HG02798 (cell line): Measurements from ENCODE around the gene ITGB2.

Experiments used
- ATAC-seq: cut with Tn5 transposase; IDR thresholded peaks from one replicate; pipeline ENCODE4 v1.9.1; 2021; ENCODE audit warnings: mild to moderate bottlenecking; ENCODE audit not compliant: unreplicated experiment, poor library complexity

ITGB2 gene

DNA sequence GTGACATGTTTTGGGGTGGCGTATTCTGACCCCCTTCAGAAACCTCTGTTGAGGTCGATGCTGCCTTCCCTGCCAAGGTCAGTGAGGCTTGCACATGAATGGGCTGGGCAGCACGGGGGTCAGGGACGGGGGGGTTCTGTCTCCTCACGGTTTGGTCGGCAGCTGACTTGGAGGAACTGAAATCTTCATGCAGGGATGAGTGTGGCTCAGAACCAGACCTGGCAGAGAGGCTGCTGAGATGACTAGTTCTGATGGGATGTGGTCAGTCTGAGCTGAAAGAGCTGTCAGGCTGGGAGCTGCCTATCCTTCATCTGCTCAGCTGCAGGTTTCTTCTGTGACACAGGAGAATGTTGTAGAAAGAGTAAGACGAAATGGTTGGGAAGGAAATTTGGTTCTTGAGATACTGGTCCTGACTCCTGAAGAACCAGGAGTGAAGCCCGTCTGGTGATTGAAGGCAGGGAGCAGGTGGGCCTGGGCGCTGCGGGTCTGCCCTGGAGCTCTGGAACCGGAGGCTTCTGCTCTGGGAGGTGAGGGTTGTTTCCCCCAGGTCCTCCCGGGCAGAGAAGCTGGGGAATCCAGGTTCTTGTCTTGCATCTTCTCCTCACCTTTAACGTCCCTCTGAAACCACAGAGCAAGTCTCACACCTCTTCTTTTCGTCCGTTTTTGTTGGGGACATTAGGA is 22.4 kb upstream of the ITGB2 start:
- no peak for ATAC-seq

DNA sequence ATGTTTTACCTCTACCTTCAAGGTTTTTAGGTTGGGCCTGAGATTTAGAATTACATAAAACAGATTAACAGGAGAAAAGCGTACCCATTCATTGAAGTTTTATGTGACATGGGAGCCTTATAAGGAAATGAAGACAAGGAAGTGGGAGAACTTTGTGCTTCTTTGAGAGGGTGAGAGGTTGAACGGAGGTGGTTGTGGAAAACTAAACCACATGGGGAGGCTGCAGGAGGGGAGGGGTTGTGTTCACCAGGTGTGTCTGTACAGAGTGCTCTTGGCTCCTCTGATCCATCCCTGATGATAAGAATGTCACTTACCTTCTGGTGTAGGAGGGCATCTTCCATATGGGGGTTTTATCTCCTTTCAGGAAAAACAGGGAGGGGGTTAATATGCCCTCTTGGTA is 21.9 kb upstream of the ITGB2 start:
- no peak for ATAC-seq

DNA sequence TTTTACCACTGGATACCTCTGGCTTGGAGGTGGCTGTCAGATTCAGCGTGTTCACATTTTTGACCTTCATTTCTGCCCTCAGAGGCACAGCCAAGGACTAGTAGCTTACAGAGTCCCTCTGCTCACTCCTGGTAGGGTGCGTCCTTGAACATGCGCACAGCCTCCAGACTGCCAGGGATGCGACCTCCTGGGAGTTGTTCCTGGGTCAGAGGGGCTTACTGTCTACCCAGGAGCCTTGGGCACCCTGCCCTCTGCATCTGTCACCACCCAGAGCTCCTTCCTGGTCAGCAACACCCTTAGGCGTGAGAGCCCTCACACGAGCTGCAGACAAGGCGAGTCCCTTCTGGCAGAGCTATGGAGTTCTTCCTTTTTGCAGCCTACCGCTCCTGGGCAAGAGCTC is 20.9 kb upstream of the ITGB2 start:
- no peak for ATAC-seq

DNA sequence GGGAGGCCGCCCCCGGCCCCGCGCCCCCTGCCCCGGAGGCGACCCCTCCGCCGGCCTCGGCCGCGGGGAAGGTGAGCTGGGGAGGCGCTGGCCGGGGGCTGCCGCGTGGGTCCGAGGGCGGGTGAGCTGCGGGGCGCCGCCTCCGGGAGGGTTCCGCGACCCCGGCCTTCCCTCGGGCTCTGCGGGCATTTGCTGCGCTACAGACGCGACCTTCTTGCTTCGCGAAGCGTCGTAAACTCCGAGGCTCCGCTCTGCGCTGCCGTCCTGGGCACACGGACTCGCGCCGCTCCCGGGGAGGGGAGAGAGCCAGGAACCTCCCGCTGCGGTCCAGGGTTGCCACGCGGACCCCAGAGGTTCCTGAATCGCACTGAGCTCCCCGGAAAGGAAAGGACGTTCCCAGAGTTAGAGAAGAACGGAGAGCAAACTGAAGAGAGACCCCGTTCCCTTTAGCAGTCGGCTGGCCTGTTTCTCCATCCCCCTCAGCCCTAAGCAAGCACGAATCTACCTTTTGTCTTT is 19.5 kb upstream of the ITGB2 start:
- peak; percentile 25 for ATAC-seq

DNA sequence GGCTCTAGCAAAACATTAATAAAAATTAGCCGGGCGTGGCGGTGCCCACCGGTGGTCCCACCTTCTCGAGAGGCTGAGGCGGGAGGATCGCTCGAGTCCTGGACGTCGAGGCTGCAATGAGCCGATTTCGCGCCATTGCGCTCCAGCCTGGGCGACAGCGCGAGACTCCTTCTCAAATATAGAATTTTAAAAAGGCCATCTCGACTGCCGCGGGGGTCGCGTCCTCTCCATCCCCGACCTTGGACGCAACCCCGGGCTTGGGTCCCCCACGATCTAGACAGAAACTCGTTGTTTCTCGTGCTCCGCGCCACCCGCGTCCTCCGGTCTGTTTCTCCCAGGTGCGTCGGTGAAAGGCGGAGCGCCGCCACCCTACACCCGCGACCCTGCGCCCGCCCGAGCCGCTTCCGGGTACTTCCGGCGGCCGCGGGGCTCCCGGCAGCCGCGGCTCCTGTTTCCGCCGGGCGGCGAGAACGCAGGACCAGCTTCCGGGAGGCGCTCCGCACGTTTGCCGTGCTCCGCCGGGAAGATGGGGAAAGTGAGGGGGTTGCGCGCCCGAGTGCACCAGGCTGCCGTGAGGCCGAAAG is 18.9 kb upstream of the ITGB2 start, which contains the start of gene SLX9:
Gene SLX9 (plus strand): TSS at position 498 of the 584 bp plus-strand sequence. CDS start 29 bp downstream, at position 527.
- ATAC-seq: peak; percentile 84

DNA sequence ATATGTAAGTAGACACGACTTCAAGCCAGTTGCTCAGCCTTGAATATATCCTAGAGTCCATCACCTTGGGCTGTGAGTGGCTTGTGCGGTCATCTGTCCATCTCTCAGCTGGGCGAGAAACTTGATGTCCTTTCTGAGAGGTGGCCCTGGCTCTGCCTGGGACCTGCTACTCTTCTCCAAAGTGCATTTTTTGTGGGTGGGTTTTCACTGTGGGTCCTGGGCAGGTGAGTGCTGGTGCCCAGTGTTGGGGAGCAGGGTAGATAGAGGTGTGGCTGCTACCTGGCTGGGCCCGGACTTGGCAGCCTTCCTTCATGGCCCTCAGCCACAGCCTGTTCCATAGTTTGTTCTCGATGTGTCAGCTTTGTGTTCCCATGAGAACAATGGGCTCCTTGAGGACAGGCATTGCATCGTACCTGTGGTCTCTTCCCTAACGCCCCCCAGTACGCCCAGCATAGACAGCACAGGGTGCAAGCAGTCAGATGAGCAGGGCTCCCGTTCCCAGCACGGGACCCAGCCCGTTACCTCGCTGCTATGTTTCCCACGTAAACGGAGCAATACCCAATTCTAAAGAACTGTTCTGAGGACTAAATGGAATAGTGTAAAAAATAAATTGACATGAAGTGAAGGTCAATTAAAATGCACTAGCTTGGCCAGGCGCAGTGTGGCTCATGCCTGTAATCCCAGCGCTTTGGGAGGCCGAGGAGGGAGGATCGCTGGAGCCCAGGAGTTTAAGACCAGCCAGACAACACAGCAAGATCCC is 18.3 kb upstream of the ITGB2 start:
- no peak for ATAC-seq

DNA sequence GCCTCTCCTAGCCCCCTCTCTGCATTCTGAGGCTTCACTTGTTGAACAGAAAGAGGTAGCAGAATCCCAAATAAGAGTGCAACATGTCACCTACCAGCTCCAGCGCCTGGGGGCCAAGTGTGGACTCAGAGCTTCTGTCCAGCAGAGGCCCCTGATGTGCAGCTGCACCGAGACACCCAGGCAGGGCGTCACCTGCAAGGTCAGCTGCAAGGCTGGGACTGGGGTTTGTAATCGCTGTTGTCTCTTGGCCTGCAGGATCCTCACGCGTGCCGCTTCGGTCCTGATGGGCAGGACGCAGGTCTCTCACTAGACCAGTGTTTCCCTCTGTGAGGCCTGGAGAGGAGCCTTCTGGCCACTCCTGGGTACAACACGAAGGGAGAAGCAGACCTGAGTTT is 14.8 kb upstream of the ITGB2 start:
- ATAC-seq: no peak

DNA sequence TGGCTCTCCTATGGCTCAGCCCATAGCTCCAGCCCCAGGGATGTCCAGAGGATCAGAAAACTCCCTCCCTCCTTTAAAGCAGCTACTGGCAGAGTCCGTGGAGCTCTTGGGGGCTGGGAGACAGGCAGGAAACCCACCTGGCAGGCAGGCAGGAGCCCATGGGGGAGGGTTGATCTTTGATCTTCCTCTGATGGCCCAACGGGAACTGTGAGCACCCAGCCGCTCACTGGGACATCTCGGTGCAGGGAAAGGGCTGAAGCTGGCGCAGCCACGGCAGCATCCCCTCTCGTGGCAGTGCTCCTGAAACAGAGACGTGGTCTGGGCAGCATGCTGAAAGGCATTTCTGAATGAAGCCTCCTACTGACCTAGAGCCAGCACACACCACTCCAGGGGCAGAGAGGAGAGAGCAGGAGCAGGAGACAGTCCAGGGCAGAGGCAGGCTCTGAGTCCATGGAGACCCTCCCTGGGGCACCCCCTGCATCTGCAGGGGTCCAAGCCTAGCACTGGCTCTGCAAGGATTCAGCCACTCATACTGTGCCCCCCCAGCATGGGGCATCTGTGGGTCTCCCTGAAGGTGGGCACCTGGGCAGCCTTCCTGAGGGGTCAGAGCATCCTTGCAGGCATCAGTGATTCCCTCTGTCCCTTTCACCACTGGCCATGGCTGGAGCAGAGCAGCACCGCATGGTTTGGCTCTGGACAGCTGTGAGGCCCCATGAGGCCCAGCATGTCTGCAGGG is 14.3 kb upstream of the ITGB2 start:
- ATAC-seq: no peak

DNA sequence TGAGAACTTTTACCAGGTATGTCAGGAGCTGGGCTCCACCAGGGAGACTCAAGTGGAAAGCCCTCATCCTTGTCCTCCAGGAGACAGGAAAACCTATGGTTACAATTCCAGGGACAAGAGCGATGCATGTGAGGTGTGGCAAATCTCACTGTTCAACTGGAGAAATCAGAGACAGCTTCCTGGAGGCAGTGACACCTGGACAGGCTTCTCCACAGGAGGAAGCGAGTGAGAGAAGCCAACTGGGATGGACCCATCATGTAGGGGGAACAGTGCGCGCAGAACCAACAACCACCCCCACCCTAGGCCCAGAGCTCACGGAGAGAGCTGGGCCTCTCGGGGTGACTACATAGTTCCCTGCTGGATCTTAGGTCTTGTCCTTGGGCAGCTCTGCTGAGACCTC is 13.6 kb upstream of the ITGB2 start:
- no peak for ATAC-seq

DNA sequence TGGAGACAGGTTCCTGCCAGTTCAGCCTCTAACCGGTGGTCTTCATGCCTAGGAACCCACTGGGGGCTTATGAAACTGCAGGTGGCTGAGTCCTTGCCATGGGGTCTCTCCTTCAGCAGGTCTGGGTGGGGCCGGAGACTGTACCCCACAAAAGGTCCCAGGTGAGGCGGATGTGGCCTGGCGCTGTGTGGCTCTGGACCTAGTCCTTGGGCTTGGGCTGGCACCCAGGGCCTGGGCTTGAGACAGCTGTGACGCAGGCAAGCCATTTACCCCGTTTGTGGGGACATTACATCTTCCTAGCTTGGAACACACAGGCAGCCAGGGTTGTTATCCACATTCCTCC is 13.2 kb upstream of the ITGB2 start:
- no peak for ATAC-seq

DNA sequence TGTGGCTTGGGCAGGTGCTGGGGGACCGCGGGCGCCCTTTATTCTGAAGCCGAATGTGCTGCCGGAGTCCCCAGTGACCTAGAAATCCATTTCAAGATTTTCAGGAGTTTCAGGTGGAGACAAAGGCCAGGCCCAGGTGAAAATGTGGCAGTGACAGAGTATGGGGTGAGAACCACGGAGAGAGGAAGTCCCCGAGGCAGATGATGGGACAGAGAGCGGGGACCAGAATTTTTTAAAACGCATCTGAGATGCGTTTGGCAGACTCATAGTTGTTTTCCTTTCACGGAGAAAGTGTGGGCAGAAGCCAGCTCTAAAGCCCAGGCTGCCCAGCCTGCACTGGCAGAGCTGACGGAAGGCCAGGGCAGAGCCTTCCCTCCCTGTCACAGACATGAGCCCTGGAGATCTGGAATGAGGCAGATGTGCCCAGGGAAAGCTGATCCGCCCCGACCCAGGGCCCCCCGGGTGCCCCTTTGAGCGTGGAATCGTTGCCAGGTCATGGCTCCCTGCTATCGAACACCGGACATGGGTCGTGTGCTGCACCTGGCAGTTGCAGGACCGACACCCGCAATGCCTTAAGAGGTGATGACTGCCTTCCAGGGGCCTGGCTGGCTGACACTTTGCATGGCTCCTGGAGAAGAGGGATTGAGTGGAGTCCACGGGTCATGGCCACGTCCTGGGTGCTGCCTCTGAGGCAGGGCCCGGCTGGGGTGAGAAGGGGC is 12.7 kb upstream of the ITGB2 start:
- ATAC-seq: no peak

DNA sequence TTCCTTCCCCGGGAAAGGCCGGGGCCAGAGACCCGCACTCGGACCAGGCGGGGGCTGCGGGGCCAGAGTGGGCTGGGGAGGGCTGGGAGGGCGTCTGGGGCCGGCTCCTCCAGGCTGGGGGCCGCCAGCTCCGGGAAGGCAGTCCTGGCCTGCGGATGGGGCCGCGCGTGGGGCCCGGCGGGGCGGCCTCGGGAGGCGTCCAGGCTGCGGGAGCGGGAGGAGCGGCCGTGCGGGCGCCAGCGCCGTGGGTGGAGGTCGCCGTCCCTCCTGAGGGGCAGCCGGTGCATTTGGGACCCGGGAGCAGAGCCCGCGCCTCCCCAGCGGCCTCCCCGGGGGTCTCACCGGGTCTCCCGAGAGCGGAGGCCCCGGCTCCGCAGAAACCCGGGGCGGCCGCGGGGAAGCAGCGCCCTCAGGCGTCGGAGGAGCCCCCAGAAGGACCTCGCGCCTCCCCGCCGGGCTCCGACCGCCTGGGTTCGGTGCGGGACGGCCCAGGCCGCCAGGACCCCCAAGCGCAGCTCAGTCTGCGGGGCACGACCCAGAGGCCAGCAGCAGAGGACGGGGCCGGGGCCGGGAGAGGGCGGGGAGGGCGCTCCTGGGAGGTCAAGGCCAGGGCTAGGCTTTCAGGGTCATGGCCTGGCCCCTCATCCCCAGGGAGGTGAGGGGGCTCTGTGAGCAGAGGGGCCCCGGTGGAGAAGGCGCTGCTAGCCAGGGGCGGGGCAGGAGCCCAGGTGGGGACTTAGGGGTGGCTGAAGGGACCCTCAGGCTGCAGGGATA is 11.9 kb upstream of the ITGB2 start:
- no peak for ATAC-seq

DNA sequence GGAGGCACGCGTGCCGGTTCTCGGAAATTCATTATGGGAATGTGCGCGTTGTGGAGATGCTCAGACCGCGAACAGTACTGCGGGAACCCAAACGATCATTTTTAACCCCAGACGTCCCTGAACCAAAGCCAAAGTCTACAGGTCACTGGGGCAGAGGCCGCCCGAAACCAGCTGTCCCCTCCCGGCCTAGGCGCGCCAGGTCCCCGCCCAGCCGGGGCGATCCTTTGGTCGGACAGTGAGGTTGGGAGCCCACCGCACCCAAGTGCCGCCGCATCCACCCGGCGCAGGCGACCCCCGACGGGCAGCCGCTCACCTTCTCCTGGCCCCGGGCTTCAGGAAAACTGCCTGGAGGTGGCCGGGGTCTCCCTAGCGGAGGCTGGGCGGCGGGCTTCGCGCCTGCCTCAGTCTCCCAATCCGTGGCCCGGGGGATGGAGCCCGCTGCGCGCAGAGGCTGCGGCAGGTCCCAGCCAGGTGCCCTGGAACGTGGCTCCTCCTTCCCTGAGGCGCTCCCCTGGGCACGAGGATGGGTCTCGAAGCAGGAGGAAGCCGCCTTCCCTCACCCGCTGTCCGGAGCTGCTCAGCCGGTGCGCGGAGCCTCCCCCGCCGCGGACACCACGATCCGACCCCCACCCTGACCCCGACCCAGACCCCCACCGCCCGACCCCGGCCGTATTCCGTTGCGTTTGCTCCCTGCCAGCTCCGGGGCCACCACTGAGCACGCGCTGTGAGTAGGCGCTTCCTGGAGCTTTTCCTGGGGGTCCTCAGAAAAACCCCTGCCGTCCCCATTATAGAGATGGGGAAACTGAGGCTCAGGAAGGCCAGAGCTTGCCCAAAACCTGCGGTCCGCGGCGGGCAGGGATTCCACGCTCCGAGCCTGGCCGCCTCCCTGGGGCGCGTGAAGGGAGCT is 11.1 kb upstream of the ITGB2 start:
- no peak for ATAC-seq

DNA sequence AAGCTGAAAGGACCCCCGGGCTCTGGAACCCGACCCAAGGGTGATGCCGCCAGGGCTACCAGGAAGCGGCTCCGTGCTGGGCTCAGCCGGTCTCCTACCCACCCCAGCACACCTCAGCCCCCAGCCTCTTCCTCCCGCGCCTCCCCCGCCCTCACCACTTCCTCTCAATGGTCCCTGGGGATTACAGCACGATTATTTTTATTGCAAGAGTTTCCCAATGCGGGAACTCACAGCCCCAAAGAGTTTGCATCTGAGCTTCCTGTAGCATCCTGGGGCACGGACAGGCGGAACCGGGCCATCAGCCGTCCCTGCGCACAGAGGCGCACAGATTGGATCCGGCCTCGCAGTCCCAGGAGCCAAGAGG is 10.4 kb upstream of the ITGB2 start:
- ATAC-seq: no peak

DNA sequence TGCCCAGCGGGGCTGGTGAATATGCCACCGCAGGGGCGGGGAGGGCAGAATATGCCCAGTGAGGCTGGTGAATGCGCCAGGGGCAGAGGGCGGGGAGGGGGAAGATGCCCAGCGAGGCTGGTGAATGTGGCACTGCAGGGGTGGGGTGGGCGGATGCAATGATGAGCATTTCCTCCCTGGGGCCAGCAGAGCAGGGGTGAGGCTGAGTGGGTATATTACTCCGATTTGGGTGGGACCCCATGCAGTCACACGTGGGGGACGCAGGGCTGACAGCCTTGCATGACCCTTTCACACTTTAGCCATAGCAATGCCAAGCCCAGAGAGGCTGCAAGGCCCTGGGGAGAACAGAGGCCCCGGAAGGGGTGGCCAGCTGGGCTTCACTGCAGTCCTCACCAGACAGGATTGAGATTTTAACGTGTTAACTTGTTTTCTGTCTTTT is 9.9 kb upstream of the ITGB2 start:
- no peak for ATAC-seq

DNA sequence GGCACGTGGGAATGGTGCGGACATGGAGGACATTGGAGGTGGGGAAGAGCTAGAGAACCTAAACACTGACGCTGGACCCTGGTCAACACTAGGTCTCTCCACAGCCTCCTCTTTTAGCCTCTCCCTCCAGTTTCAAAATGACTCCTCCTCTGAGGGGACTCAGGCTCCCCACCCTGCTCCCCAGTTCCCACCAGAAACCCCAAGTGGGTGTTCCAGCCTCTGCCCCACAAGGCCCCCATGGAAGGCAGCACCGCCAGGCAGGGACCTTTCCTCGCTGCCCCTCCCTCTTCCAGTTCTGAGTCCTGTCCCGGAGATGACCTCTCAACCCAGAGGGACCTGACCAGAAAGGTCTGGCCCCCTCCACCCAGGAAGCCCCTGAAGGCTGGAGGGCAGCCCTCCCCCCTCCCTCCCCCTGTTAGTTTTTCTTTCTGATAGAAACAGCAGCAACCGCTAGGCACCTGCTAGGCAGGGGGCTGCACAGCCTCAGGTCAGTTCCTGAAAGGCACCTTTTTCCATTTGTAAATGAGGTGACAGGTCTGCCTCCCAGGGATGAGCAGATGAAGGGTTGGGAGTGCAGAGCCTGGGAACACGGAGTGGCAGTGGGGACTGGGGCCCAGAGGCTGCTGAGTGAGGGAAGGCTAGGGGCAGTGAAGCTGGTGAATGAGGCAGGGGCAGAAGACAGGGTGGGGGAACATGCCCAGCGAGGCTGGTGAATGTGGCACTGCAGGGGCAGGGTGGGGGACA is 9.3 kb upstream of the ITGB2 start:
- no peak for ATAC-seq

DNA sequence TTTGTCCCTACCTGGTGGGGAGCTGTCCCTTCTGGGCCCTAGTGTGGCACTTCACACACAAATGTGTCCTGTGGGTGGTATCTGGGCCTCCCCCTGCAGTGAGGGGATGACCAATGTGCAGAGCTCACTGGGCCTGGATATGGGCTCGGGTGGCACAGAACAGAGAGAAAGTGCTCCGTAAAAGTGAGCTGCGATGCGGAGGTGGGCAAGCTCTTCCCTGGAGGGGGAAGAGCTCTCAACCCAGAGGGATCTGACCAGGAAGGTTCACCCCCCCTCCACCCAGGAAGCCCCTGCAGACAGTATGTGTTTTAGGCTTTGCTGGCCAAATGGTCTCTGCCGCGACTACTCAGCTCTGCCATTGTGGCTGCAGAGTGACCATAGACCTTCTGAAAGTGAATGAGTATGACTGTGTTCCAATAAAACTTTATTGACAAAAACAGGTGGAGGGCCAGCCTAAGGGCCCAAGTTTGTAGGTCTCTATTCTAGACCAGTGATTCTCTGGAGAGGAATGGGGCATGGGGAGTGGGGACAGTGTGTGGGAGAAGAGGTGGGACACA is 8.6 kb upstream of the ITGB2 start:
- ATAC-seq: no peak
